RKO (cell line): ENCODE data around the gene JADE2.
"Not testable (repeated sequence)": the region's sequence is repeated elsewhere in the genome, so short reads cannot be mapped to it uniquely, and the experiment has no call there.

Experiments
- DNase-seq: peaks from one replicate; pipeline ENCODE4 v3.0.0-alpha.2; 2016; ENCODE audit warnings: low spot score

JADE2 gene

DNA sequence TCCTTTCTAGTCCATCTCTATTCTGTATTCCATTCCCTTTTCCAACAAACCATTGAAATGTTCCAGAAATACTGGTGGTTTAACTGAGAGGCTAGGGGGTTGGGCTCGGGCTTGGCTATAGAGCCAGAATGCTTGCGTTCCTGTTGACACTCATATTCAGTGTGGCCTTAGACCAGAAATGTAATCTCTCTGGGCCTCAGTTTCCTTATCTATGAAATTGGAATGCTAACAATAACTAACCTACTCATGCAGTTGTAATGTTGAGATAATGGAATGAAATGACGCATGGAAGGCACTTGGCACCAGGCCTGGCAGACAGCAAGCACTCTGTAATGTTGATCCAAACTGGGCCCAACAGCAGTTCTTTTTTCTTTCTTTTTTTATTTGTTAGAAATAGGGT is 26.8 kb downstream of the JADE2 start:
- DNase-seq = peak; percentile 41

DNA sequence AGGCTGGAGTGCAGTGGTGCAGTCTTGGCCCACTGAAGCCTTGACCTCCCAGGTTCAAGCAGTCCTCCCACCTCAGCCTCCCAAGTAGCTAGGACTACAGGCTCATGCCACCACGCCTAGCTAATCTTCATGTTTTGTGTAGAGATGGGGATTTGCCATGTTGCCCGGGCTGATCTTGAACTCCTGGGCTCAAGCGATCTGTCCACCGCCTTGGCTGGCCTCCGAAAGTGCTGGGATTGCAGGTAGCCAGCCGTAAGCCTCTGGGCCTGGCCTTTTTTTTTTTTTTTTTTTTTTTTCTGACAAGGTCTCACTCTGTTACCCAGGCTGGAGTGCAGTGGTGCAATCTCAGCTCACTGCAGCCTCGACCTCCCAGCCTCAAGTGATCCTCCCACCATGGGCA is 27.2 kb downstream of the JADE2 start:
- not testable (repeated sequence) for DNase-seq

DNA sequence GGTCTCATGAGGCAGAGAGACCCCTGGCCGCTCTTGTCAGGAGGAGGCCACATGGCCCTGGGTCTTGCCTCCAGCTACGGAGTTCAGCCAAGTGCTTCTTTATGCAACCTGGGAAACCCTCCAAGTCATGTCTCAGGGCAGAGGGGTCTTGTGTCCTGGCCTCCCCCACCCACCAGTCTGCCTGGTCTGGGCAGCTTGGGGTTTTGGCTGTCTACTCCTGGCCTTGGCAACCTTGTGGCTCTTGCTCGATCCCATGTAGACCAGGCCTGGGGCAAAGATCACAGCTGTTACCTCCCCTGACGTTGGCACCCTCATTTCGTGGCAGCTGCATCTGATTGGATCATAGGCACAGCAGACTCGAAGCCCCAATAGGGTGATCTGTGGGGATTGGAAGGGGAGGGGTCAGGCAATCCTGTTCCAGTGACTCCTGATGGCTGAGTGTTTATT is 28.4 kb downstream of the JADE2 start:
- DNase-seq = no peak

DNA sequence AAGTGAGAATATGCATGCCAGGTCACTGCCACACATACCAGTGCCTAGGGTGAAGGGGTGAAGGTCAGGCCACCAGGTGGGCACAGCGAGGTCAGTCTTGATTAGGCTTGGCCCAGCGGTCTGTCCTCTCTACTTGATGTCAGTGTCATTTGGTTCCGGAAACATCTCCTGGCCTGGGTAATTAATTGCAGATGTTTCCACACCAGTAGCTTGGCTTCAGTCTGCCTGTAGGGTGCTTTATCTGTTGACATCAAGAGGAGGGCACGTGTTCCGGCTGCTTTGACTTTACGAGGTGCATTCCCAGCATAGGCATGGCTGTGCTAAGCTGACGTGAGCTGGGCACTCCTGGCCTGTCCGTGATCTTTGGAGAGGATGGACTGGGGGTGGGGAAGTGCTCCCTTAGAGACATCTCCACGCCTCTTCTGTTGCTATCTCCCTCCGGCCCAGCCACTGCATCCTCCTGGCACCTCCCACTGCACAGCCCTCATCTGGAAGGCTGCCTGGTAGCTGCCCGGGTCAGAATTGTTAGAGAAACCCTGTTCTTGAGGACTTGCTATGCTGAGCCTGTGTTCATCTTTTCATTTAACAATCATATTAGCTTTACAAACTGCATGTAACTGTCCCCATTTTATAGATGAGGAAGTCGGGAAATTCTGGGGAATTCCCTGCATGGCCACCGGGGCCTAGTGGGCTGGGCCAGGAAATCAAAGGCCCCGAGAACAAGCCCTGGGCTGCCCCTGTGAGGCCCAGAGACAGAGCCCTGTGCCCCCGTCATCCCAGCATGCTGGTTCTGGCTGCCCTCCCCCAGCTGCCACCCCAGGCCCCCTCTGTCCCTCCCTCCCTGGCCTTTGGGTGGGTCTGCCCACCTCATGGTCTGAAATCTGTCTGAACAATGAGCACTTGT is 29.1 kb downstream of the JADE2 start:
- no peak for DNase-seq

DNA sequence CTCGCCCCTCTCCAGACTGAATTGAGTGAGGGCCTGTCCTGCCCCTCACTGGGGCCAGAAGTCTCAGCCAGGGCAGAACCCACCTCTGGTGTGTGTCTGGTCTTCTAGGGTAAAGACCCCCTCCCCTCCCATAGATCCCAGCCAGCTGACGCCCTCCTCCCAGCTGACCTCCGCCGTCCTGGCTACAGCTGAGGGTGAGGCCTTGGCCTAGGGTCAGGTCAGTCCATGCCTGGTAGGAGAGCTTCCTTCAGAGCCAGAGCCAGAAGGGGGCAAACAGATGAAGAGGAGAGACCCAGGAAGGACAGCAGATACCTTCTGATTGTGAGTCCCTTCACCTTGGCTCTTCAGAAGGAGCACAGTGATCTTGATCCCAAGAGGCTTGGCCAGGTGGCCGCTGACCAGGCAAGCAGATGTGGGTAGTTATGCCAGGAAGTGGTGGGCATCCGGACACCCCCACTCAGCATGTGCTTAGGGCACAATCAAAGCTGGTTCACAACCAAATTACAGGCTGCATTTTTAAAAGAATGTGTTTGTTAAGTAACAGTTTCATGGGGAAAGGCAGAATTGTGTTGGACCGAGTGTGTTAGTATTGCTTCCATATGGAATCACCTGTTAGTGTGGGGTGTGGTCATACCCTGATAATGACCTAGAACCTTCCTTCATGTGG is 29.9 kb downstream of the JADE2 start:
- DNase-seq = no peak

DNA sequence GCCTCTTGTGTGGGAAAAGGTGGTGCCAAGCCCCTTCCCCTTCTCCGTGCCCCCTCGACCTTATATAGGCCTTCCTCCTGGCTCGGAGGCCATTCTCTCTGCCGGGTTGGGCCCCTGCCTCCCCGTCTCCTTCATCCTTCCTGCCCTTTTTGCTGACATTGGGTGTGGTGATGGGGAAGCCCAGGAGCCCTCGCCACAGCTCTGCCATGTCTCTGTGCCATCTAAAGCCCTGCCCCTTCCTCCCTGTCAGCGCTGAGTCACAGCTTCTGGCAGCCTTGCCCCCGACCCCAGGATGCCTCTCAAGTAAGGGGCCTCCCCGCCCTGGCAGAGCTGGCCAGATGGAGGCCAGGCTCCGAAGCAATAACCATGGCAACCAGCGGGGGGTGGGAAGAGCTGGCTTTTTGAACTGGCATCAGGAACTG is 30.4 kb downstream of the JADE2 start:
- peak; percentile 32 for DNase-seq

DNA sequence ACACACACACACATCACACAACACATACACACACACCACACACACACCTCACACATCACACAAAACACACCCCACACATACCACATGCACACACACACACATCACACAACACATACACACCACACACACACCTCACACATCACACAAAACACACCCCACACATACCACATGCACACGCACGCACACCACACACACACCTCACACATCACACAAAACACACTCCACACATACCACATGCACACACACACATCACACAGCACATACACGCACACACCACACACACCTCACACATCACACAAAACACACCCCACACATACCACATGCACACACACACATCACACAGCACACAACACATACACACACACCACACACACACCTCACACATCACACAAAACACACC is 31.1 kb downstream of the JADE2 start:
- DNase-seq = not testable (repeated sequence)

DNA sequence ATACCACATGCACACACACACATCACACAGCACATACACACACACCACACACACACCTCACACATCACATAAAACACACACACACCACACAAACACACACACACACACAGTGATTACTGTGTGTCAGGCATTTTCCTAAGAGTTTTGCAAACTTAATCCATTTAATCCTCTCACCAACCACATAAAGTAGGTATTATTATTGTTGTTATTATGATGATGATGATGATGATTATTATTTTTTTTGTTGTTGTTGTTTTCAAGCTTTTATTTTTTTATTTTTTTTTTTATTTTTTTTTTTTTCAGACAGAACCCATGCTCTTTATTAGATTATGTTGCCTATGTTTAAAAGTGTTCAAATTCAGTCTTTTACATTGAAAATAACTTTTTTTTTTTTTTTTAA is 31.5 kb downstream of the JADE2 start:
- no peak for DNase-seq

DNA sequence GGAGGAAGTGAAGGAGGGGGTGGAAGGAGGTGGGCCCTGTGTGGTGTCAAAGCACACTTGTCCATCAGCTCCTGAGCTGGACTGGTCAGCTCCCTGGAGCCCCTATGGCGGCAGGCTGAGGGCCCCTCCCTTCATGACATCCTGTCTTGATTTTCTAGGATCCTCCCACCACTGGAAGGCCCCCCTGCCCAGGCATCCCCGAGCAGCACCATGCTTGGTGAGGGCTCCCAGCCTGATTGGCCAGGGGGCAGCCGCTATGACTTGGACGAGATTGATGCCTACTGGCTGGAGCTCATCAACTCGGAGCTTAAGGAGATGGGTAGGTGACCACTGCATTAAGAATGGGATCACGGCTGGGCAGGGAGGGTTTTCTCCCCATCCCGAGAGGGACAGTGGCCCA is 34.2 kb downstream of the JADE2 start:
- no peak for DNase-seq

DNA sequence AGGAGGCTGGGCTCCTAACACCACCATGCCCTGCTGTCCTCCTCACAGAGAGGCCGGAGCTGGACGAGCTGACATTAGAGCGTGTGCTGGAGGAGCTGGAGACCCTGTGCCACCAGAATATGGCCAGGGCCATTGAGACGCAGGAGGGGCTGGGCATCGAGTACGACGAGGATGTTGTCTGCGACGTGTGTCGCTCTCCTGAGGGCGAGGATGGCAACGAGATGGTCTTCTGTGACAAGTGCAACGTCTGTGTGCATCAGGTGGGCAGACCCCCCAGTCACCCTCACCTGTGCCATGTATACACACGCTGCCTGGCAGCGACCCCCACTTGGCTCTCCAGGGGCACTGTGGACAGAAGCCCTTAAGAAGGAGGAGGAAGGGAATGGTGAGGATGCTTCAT is 35.2 kb downstream of the JADE2 start:
- DNase-seq = no peak

DNA sequence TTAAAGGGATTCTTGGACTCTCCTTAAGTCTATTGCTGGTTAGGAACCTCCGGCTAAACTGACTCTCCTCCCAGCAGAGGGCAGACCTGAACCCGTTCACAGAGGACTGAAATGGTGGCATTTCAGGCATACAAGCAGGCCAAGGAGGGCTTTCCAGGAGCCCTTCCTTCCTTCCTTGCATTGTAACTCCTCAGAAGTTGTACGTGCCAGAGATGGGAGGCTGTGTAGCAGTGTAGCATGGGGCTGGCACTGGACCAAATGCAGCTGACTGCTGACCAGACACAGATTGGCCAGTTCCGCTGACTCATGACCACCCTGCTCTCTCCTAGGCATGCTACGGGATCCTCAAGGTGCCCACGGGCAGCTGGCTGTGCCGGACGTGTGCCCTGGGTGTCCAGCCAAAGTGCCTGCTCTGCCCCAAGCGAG is 36.4 kb downstream of the JADE2 start:
- DNase-seq = peak; percentile 38

DNA sequence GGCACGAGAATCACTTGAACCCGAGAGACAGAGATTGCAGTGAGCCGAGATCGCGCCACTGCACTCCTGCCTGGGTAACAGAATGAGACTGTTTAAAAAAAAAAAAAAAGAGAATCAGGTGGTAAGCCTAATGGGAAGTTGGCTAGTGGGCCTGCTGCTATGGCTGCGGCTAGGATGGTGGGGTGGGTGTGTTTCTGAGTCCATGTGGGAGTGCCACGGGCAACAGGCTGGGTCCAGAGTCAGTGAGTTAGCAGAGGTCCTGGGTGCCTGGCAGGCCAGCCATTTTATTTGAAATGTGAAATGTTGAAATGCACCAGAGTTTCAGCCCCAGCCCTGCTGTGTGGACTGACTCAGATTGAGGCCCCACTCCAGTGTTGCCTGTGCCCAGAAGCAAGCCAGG is 37.8 kb downstream of the JADE2 start:
- DNase-seq = no peak

DNA sequence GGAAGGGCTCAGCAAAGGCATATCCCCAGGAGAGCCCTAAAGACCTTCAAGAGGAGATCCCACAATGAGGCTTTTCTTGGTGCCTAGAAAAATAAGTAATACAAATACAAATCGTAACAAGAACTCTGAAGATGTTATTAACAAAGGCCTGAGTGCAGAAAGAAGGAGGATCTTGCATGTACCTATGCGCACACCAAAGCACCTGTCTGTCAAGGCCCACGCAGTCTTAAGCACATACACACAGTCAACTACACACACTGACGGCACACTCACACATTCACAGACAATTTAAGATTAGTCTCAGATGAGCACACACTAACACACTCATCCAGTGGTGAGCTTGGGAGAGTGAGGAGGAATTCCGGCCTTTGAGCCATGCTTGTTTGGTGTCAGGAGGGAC is 38.5 kb downstream of the JADE2 start:
- DNase-seq = no peak

DNA sequence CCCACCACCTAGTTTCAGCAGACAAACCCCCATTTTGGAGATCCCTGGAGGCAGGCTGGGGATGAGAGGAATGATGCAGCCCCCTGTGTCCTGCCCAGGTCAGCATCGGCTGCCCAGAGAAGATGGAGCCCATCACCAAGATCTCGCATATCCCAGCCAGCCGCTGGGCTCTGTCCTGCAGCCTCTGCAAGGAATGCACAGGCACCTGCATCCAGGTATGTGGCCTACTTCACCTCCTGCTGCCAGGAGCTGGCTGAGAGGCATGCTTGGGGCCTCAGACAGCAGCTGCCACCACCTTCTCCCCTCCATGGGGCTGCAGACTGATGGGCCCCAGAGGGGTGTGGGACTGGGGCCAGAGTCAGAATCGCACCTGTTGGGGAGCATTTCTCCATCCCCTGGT is 38.9 kb downstream of the JADE2 start:
- DNase-seq = no peak

DNA sequence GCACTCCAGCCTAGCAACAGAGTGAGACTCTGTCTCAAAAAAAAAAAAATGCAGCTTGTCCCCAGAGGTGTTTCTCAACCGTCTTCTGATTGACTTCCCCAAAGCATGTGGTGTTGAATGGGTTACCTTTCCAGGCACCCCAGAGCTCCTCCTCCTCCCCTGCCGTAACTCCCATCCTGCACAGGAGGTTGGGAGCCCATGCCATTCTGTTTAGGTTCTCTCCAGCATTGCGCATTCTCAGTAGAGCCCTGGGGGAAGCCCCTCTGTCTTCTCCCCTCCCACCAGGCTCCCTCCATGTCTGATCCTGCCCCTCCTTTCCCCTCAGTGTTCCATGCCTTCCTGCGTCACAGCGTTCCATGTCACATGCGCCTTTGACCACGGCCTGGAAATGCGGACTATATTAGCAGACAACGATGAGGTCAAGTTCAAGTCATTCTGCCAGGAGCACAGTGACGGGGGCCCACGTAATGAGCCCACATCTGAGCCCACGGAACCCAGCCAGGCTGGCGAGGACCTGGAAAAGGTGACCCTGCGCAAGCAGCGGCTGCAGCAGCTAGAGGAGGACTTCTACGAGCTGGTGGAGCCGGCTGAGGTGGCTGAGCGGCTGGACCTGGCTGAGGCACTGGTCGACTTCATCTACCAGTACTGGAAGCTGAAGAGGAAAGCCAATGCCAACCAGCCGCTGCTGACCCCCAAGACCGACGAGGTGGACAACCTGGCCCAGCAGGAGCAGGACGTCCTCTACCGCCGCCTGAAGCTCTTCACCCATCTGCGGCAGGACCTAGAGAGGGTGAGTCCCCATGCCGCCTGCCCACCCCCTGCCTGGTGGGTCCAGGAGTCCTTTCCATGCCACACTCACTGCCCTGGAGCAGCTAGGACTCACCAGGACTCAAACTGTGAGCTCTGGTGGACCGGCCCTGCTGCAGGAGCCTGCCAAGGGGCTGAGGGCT is 40.6 kb downstream of the JADE2 start:
- no peak for DNase-seq

DNA sequence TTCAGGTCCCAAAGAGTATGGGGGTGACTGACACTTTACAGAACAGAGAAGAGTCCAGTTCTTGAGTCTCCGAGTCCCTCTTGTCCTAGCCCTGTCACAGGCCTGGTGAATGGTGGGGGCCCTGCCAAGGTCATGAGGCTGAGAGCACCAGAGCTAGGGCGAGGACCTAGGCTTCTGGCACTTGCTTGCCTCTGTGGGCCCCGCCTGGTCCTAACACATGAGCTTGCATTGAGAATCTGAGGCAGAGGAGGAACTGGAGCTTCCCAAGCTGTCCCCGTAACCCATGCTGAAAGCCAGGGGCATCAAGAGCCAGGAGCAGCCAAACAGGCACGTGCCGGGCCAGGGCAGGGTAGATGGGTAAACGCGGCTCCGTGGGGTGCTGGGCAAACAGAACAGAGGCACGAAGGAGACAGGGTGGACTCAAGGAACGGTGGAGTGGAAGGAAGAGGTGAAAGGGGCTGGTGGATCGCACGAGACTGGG is 41.3 kb downstream of the JADE2 start:
- DNase-seq = no peak

DNA sequence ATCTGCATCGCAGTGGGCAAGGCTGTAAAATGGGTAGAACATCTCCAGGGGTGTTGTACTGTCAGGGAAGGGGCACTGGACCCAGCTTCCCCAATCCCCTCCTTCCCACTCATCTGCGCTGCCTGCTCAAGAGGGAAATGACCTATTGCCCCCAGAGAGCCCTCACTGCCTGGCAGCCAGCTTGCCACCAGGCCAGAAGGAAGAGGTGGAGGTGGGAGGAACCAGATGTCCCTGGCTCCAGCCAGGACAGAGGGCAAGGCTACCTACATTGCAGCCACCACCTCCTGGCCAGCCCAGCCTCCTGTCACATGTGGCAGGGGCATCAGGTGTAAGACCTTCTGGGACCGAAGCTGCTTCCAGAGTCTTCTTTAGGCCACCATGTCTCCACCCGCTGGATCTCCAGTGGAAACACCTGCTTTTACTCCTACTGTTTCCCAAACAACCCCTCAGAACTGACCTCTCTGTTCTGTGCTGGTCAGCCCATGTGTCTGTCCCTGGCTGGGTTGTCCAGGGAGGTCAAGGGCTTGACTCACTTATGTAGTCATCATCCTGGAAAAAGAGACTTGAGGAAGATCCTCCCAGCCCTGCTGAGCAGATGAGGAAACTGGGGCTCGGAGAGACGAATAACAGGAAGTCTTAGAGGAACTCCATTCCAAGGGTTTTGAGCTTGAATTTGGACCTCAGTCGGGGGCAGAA is 42.3 kb downstream of the JADE2 start:
- DNase-seq = peak; percentile 40

DNA sequence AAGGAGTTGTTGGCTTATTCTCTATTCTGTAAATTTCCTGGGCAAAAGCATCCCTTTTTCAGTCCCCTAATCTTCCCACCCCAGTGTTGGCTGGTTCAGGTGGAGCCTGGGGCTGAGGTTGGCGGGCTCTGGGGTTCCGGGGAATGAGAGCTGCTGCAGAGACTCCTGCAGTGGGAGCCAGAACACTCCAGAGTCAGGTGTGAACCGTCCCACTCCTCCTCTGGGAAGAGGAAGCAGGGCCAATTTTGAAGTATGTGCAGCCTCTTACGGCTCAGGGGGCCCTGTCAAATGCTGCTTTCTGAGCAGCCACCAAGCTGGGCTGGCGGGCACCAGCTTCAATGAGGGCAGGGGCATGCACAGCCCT is 42.8 kb downstream of the JADE2 start:
- no peak for DNase-seq

DNA sequence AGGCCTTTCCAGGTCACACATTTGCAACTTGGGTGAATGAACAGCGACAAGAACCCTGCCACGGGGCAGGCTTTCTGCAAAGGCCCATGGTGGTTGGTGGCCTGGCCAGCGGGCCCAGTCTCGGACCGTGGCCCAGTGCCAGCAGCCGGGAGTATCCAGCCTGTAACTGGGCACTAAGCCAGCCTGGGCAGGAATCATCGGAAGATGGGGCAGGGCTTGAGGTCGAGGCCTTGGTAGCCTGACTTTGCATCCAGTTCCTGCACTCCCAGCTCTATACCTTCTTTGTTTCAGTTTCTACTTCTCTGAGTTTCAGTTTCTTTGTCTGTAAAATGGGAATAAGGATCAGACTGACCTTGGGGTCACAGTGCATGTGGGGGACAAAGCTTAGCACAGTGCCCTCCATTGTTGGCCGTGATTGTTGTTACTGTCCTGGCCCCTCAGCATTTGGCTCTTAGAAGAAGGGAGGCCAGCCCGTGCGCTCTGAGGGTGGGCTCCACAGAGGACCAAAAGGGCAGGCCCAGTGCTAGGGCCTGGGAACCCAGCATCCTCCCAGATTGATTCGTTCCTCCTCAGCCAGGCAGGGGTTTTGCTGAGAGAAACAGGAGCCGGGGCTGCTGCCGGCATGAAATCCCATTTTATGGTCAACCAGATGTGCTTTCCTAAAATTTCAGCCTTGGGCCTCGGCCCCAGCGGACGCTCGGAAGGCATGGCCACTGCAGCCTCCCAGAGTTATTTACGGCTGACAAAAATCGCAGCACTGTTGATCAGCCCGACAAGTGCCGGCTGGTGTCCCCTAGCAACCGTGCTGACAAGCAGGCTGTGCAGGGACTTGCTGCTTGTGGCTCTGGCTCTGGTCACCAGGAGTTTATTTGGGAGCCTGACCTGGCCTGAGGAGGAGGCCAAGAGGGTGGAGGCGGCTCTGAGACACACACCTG is 43.6 kb downstream of the JADE2 start:
- DNase-seq = no peak

DNA sequence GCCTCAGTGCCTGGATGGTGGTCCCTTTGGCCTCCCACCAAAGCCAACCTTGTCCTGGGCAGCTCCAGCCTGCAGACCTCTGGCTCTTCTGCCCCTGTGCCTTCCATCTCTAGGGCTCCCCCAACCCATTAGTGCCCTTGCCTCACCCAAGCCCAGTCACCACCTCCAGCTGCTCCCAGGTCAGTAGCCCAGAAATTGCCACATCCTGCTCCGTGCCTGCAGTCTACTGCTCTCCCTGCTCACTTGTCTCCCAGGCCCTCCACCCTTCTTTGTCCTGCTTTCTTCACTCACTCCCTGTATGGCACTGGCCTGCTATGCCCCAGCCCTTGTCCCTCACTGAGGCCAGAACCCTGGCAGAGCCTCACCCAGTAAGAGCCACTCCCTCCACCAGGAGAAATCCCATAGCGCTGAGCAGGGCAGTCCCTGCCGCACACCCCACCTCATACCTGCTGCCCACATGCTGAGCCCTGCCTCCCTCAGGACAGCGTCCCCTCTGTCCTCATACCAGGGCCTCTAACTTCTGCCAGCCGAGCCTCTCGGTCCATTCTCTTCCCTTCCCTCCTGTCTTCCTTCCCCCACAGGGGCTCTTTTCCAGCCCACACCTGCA is 44.4 kb downstream of the JADE2 start:
- no peak for DNase-seq
